Vagina (tissue), 2 donors: ENCODE data around the gene CACNA1C.

Experiments
- POLR2A ChIP-seq, 2 donors: fragments of 450-650 bp; IDR thresholded peaks; one replicate each; pipeline ENCODE4 v1.6.1; 2017; ENCODE audit warnings: antibody characterized with exemption in 2 of 2, mild to moderate bottlenecking in 2 of 2, moderate library complexity in 2 of 2
- TF ChIP-seq, protein P1 (sequence below), 3 experiments: fragments of 450-650 bp in 2 of 3; fragments of 200-600 bp in 1 of 3; sonication (generic) in 1 of 3; IDR thresholded peaks; one replicate each; pipeline ENCODE4 v1.5.1; 2017 to 2019; ENCODE audit warnings: antibody characterized with exemption in 3 of 3, mild to moderate bottlenecking in 2 of 3, moderate library complexity in 2 of 3

DNA sequence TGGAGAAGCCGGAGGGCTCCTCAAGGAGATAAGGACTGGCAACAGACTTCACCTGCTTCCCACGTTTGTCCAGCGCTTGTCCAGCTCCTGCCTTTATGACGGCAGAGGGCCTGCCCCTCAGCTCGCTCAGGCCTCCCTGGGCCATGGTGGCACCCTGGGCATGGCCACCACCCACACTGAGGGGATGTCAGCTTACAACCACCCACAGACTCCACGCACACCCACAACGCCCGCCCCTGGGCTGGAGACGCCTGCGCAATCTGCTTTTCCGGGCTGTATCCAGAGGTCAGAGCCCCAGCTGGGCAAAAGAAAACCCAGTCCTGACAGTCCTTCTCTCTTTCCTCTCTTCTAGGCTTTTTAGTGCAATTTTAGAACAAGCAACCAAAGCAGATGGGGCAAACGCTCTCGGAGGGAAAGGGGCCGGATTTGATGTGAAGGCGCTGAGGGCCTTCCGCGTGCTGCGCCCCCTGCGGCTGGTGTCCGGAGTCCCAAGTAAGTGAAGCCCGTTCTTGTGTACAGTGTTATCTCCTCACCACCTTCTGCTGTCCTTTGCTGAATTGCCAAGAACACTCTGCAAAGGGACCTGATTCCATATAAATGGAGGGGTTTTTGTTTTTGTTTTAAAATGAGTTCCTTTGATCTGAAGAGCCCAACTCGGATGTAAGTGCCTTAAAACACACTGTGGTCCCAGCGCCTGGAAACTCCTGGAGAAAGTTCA lies 404.6 kb downstream of the CACNA1C start:
- no peak for TF ChIP-seq POLR2A (IDR thresholded peaks at IDR 0.05)
- TF ChIP-seq, protein P1, sequence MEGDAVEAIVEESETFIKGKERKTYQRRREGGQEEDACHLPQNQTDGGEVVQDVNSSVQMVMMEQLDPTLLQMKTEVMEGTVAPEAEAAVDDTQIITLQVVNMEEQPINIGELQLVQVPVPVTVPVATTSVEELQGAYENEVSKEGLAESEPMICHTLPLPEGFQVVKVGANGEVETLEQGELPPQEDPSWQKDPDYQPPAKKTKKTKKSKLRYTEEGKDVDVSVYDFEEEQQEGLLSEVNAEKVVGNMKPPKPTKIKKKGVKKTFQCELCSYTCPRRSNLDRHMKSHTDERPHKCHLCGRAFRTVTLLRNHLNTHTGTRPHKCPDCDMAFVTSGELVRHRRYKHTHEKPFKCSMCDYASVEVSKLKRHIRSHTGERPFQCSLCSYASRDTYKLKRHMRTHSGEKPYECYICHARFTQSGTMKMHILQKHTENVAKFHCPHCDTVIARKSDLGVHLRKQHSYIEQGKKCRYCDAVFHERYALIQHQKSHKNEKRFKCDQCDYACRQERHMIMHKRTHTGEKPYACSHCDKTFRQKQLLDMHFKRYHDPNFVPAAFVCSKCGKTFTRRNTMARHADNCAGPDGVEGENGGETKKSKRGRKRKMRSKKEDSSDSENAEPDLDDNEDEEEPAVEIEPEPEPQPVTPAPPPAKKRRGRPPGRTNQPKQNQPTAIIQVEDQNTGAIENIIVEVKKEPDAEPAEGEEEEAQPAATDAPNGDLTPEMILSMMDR (IDR thresholded peaks at IDR 0.05) = no peak
